BLaER1 treated with 17β-estradiol and CSF1 and Interleukin-3, amounts not matched to agents 10 nM and 100 nM (cell line): Measurements from ENCODE around the gene BCAS3.

ENCODE experiments used
- H3K27ac ChIP-seq, 11 experiments: shearing (Covaris generic); formaldehyde crosslinking; 2 replicates each; pipeline ENCODE4 v1.8.1; 2022
- H3K27me3 ChIP-seq, 11 experiments: shearing (Covaris generic); formaldehyde crosslinking; 2 replicates each; pipeline ENCODE4 v1.8.1; 2022
- H3K36me3 ChIP-seq, 11 experiments: shearing (Covaris generic); formaldehyde crosslinking; 2 replicates each; pipeline ENCODE4 v1.8.1; 2022
- H3K4me1 ChIP-seq, 10 experiments: shearing (Covaris generic); formaldehyde crosslinking; 2 replicates each; pipeline ENCODE4 v1.8.1; 2022
- H3K4me2 ChIP-seq, 11 experiments: shearing (Covaris generic); formaldehyde crosslinking; 2 replicates each; pipeline ENCODE4 v1.8.1; 2022
- H3K4me3 ChIP-seq, 10 experiments: shearing (Covaris generic); formaldehyde crosslinking; 2 replicates each; pipeline ENCODE4 v1.8.1; 2022
- H3K9ac ChIP-seq, 11 experiments: shearing (Covaris generic); formaldehyde crosslinking; 2 replicates each; pipeline ENCODE4 v1.8.1; 2022
- H3K9me3 ChIP-seq, 11 experiments: shearing (Covaris generic); formaldehyde crosslinking; replicated peaks in 1 of 11; 2 replicates each; pipeline ENCODE4 v1.8.1; 2022
- H4K20me1 ChIP-seq, 11 experiments: shearing (Covaris generic); formaldehyde crosslinking; 2 replicates each; pipeline ENCODE4 v1.8.1; 2022
- Cebpa-rat ChIP-seq, 11 experiments: shearing (Covaris generic); IDR thresholded peaks; 2 replicates each; pipeline ENCODE4 v1.8.1; 2022

The BCAS3 gene

GRCh38 chr17:61283043-61283442, 605.4 kb downstream of the BCAS3 start:
- Histone ChIP-seq H3K4me3 (no peak overlapping the region), H3K9ac (no peak overlapping the region), H3K27ac (no peak overlapping the region), H3K27me3 (no peaks in the 10 kb centered on the region), H3K9me3 (peaks cover 9 to 18% (median 13%) of the 10 kb centered on the region in 11 experiments; a peak in 19 of 22 replicates), H4K20me1 (no peaks in the 10 kb centered on the region), H3K4me2 (no peak overlapping the region), H3K36me3 (no peaks in the 10 kb centered on the region), H3K4me1 (peaks cover 17 to 64% (median 58%) of the 10 kb centered on the region in 10 experiments)
- TF ChIP-seq Cebpa-rat (IDR thresholded peaks at IDR 0.05), result no peak

- Histone ChIP-seq H4K20me1 (no peaks in the 10 kb centered on the region), H3K27ac (no peak overlapping the region)
Measured at GRCh38 chr17:61284174-61284573, 606.5 kb downstream of the BCAS3 start.

GRCh38 chr17:61284746-61285145, 607.1 kb downstream of the BCAS3 start:
- H3K9ac ChIP-seq, result no peak overlapping the region
- no peak overlapping the region for H3K4me3 ChIP-seq
- TF ChIP-seq Cebpa-rat (IDR thresholded peaks at IDR 0.05), result no peak

More at GRCh38 chr17:61284174-61284573, 606.5 kb downstream of the BCAS3 start:
- Histone ChIP-seq H3K36me3 (no peaks in the 10 kb centered on the region), H3K27me3 (no peaks in the 10 kb centered on the region), H3K4me1 (peaks cover 17 to 54% (median 48%) of the 10 kb centered on the region in 10 experiments), H3K9ac (no peak overlapping the region), H3K4me3 (no peak overlapping the region), H3K4me2 (peak overlapping the region in 7 of 11 experiments; percentile 72 to 83 (median 79); a peak in 7 of 22 replicates), H3K9me3 (peaks cover 9 to 15% (median 13%) of the 10 kb centered on the region in 11 experiments; a peak in 19 of 22 replicates)
- no peak for TF ChIP-seq Cebpa-rat (IDR thresholded peaks at IDR 0.05)

GRCh38 chr17:61285526-61286320, 608.1 kb downstream of the BCAS3 start:
- TF ChIP-seq Cebpa-rat (IDR thresholded peaks at IDR 0.05), result no peak
- Histone ChIP-seq H3K4me1 (peaks cover 17 to 40% (median 33%) of the 10 kb centered on the region in 10 experiments), H3K4me3 (no peak overlapping the region), H4K20me1 (no peaks in the 10 kb centered on the region), H3K27ac (peak overlapping the region in 4 of 11 experiments; percentile 23 to 52 (median 47); a peak in 7 of 22 replicates), H3K4me2 (peak overlapping the region; percentile 56 to 83 (median 77)), H3K27me3 (no peaks in the 10 kb centered on the region), H3K9ac (peak overlapping the region in 2 of 11 experiments; percentile 14 to 37; a peak in 1 of 22 replicates), H3K36me3 (no peaks in the 10 kb centered on the region), H3K9me3 (peaks cover 9 to 15% (median 13%) of the 10 kb centered on the region in 11 experiments; a peak in 19 of 22 replicates)

More at GRCh38 chr17:61284746-61285145, 607.1 kb downstream of the BCAS3 start:
- Histone ChIP-seq H3K4me2 (peak overlapping the region in 8 of 11 experiments; percentile 72 to 83 (median 79); a peak in 16 of 22 replicates), H3K9me3 (peaks cover 9 to 15% (median 13%) of the 10 kb centered on the region in 11 experiments; a peak in 19 of 22 replicates), H4K20me1 (no peaks in the 10 kb centered on the region), H3K4me1 (peaks cover 17 to 48% (median 43%) of the 10 kb centered on the region in 10 experiments), H3K27me3 (no peaks in the 10 kb centered on the region), H3K27ac (peak overlapping the region in 2 of 11 experiments; percentile 6 to 42; a peak in 2 of 22 replicates), H3K36me3 (no peaks in the 10 kb centered on the region)

GRCh38 chr17:61286449-61286848, 608.8 kb downstream of the BCAS3 start:
- peaks cover 17 to 40% (median 33%) of the 10 kb centered on the region in 10 experiments for H3K4me1 ChIP-seq
- H3K4me3 ChIP-seq, result no peak overlapping the region
- TF ChIP-seq Cebpa-rat (IDR thresholded peaks at IDR 0.05), result no peak
- H4K20me1 ChIP-seq, result no peaks in the 10 kb centered on the region
- peaks cover 9 to 15% (median 13%) of the 10 kb centered on the region in 11 experiments; a peak in 19 of 22 replicates for H3K9me3 ChIP-seq
- H3K4me2 ChIP-seq, result peak overlapping the region; percentile 56 to 83 (median 77)
- peak overlapping the region in 3 of 11 experiments; percentile 10 to 37 (median 33); a peak in 3 of 22 replicates for H3K9ac ChIP-seq
- no peaks in the 10 kb centered on the region for H3K27me3 ChIP-seq
- H3K27ac ChIP-seq, result peak overlapping the region in 4 of 11 experiments; percentile 17 to 52 (median 46); a peak in 6 of 22 replicates
- H3K36me3 ChIP-seq, result no peaks in the 10 kb centered on the region

- H4K20me1 ChIP-seq, result no peaks in the 10 kb centered on the region
- no peak overlapping the region for H3K9ac ChIP-seq
- no peak overlapping the region for H3K4me2 ChIP-seq
- H3K27me3 ChIP-seq, result no peaks in the 10 kb centered on the region
- no peak overlapping the region for H3K4me3 ChIP-seq
- peaks cover 12 to 23% (median 21%) of the 10 kb centered on the region in 10 experiments for H3K4me1 ChIP-seq
- no peaks in the 10 kb centered on the region for H3K36me3 ChIP-seq
- TF ChIP-seq Cebpa-rat (IDR thresholded peaks at IDR 0.05), result no peak
- H3K9me3 ChIP-seq, result no peaks in the 10 kb centered on the region
- no peak overlapping the region for H3K27ac ChIP-seq
Measured at GRCh38 chr17:61289408-61290385, 612.0 kb downstream of the BCAS3 start.

GRCh38 chr17:61291451-61292285, 614.0 kb downstream of the BCAS3 start:
- Histone ChIP-seq H4K20me1 (no peaks in the 10 kb centered on the region), H3K4me1 (peaks cover 0 to 3% (median 2%) of the 10 kb centered on the region in 10 experiments; a peak in 18 of 20 replicates), H3K4me2 (no peak overlapping the region), H3K4me3 (no peak overlapping the region), H3K27me3 (no peaks in the 10 kb centered on the region), H3K9me3 (no peaks in the 10 kb centered on the region), H3K36me3 (no peaks in the 10 kb centered on the region), H3K27ac (no peak overlapping the region), H3K9ac (no peak overlapping the region)
- no peak for TF ChIP-seq Cebpa-rat (IDR thresholded peaks at IDR 0.05)

GRCh38 chr17:61294286-61294685, 616.6 kb downstream of the BCAS3 start:
- Histone ChIP-seq H3K4me2 (no peak overlapping the region), H3K27me3 (no peaks in the 10 kb centered on the region), H3K36me3 (no peaks in the 10 kb centered on the region), H3K4me3 (no peak overlapping the region), H3K27ac (no peak overlapping the region), H4K20me1 (no peaks in the 10 kb centered on the region), H3K4me1 (no peaks in the 10 kb centered on the region), H3K9ac (no peak overlapping the region), H3K9me3 (no peaks in the 10 kb centered on the region)
- no peak for TF ChIP-seq Cebpa-rat (IDR thresholded peaks at IDR 0.05)
